Gastroesophageal sphincter (tissue), 3 donors: ENCODE measurements around the gene KIF5C.

ENCODE experiments used
- CTCF ChIP-seq, 4 experiments: fragments of 200-600 bp in 2 of 4; fragments of 450-650 bp in 2 of 4; sonication (generic) in 1 of 4; IDR thresholded peaks; one replicate each; pipeline ENCODE4 v1.5.1; 2017 to 2019; ENCODE audit warnings: antibody characterized with exemption in 4 of 4, mild to moderate bottlenecking in 2 of 4, moderate library complexity in 2 of 4
- POLR2A ChIP-seq, 2 donors: fragments of 450-650 bp; IDR thresholded peaks; one replicate each; pipeline ENCODE4 v1.6.1; 2017; ENCODE audit warnings: antibody characterized with exemption in 2 of 2, mild to moderate bottlenecking in 2 of 2, moderate library complexity in 1 of 2
- POLR2AphosphoS5 ChIP-seq: sonication (generic); formaldehyde crosslinking; IDR thresholded peaks from one replicate; pipeline ENCODE4 v1.6.1; 2017; ENCODE audit warnings: antibody characterized with exemption

DNA sequence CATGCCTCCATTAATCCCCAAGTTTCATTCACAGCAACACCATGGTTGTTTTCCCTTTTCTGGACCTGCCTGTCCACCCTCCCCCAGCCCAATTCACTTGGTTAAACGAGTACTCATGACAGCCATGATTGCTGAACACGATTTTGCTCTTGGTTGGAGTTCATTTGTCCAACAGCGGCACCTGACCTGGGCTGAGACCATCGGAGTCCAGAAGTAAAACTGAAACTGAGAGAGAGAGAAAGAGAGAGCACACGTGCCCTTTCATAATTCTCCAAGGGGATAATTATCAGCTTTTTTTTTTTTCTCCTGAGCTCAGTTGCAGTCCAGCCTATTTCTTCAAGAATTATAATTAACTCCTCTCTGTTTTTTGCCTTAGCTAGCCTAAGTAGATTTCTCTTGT is 13.7 kb upstream of the KIF5C start:
- TF ChIP-seq POLR2A (IDR thresholded peaks at IDR 0.05) = no peak
- no peak for TF ChIP-seq CTCF (IDR thresholded peaks at IDR 0.05)
- TF ChIP-seq POLR2AphosphoS5 = no peak
